A673 (cell line): ENCODE data around the gene WDR31.

ENCODE experiments used
- EZH2 ChIP-seq: fragments of 200-600 bp; sonication (generic); IDR thresholded peaks from 2 replicates; pipeline ENCODE4 v1.6.1; 2017; ENCODE audit warnings: borderline replicate concordance, low read depth, mild to moderate bottlenecking, mixed read lengths, antibody characterized with exemption, low read length; ENCODE audit not compliant: poor library complexity, severe bottlenecking
- TF ChIP-seq, protein P1 (sequence below): fragments of 300-800, 200-600 bp; sonication (generic); conservative IDR thresholded peaks from 2 replicates; pipeline ENCODE4 v1.5.1; 2017; ENCODE audit warnings: low read depth, mild to moderate bottlenecking, antibody characterized with exemption, low read length, moderate library complexity, mixed read lengths

DNA sequence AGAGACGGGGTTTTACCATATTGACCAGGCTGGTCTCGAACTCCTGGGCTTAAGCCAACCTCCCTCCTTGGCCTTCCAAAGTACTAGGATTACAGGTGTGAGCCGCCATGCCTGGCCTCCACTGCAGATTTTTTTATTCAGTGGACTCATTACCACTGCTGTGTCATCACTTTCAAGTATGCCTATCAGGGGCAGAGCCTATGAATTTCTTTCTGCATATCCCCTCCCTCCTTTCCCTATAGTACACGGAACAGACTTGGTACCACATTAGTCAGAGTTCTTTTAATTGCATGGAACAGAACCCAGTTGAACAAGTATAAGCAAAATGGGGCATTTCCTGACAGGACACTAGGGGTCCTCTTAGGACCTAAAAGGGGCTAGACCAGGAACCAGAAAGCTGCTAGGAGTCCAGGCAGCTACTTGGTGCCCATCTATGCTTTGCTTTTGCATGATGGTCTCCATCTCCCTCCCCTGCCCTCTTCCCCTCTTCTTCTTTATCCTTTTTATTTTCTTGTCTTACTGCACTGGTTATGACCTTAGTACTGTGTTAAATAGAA lies 15.0 kb upstream of the WDR31 start:
- TF ChIP-seq, protein P1, sequence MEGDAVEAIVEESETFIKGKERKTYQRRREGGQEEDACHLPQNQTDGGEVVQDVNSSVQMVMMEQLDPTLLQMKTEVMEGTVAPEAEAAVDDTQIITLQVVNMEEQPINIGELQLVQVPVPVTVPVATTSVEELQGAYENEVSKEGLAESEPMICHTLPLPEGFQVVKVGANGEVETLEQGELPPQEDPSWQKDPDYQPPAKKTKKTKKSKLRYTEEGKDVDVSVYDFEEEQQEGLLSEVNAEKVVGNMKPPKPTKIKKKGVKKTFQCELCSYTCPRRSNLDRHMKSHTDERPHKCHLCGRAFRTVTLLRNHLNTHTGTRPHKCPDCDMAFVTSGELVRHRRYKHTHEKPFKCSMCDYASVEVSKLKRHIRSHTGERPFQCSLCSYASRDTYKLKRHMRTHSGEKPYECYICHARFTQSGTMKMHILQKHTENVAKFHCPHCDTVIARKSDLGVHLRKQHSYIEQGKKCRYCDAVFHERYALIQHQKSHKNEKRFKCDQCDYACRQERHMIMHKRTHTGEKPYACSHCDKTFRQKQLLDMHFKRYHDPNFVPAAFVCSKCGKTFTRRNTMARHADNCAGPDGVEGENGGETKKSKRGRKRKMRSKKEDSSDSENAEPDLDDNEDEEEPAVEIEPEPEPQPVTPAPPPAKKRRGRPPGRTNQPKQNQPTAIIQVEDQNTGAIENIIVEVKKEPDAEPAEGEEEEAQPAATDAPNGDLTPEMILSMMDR: 0 out of 2 replicates have a peak, but pooled peaks have one; percentile 18
- TF ChIP-seq EZH2: no peak
